GM12878 (cell line): Measurements from ENCODE around the gene ZCCHC24. TPM values are rescaled to one million over a fixed set of nuclear protein-coding genes. Genes with fewer than 3 reads are reported as not detected.

Experiments used
- ATAC-seq: fragments of 200-7000 bp; cut with Tn5 transposase; 3 replicates; pipeline ENCODE4 v1.9.1; 2020; ENCODE audit warnings: mild to moderate bottlenecking, moderate library complexity
- BruUV-seq: library from RNA; stranded (reverse); fragments of 400-500 nt; replicated peaks from 2 replicates; lab custom pipeline; 2021; lab: Mats Ljungman, UMichigan
- CTCF ChIA-PET: fragments of 300-600 bp; sonication (Branson Sonifier 250); formaldehyde crosslinking; extraction: SDS; loops from one replicate; lab custom pipeline; 2021; ENCODE audit warnings: inconsistent platforms; lab: Yijun Ruan, JAX
- POLR2A ChIA-PET: fragments of 350-600 bp; formaldehyde crosslinking; extraction: SDS; loops from one replicate; lab custom pipeline; 2021; ENCODE audit warnings: inconsistent platforms; lab: Charles Lee
- RAD21 ChIA-PET: fragments of 300-600 bp; sonication (Branson Sonifier 250); formaldehyde crosslinking; loops from one replicate; lab custom pipeline; 2023; ENCODE audit warnings: antibody characterized with exemption; ENCODE audit not compliant: unreplicated experiment; lab: Charles Lee
- SMC1A ChIA-PET: fragments of 300-600 bp; sonication (Branson Sonifier 250); formaldehyde crosslinking; loops from one replicate; lab custom pipeline; 2023; ENCODE audit not compliant: unreplicated experiment, uncharacterized antibody; lab: Charles Lee
- DNase-seq: peaks from one replicate; pipeline ENCODE4 v3.0.0-alpha.2; 2011; ENCODE audit warnings: low read depth, low spot score
- FAIRE-seq: peaks from 3 replicates; lab custom pipeline; 2011; peaks lifted over from hg19 to GRCh38; lab: Jason Lieb, UNC
- H2AFZ ChIP-seq: 2 replicates; pipeline ENCODE4 v1.6.0; 2011; ENCODE audit warnings: low read depth, low read length, control low read depth; ENCODE audit not compliant: control insufficient read depth
- H3K27ac ChIP-seq: 2 replicates; pipeline ENCODE4 v1.5.1; 2011; ENCODE audit warnings: control low read depth; ENCODE audit not compliant: control insufficient read depth, insufficient read depth
- H3K27me3 ChIP-seq, 2 experiments: replicated peaks in 1 of 2; 2 replicates each; pipeline versions ENCODE4 v1.6.0 to v1.6.1; 2011; ENCODE audit warnings: low read length in 1 of 2; ENCODE audit not compliant: control insufficient read depth in 2 of 2, insufficient read depth in 2 of 2
- H3K36me3 ChIP-seq, 2 experiments: 2 replicates each; pipeline ENCODE4 v1.5.1; 2011; ENCODE audit warnings: low read length in 1 of 2; ENCODE audit not compliant: control insufficient read depth in 2 of 2, insufficient read depth in 2 of 2
- H3K4me1 ChIP-seq: 2 replicates; pipeline ENCODE4 v1.6.1; 2011; ENCODE audit warnings: mild to moderate bottlenecking, low read length, moderate library complexity, mixed read lengths; ENCODE audit not compliant: control insufficient read depth, insufficient read depth
- H3K4me2 ChIP-seq: 2 replicates; pipeline ENCODE4 v1.6.0; 2011; ENCODE audit warnings: control low read depth; ENCODE audit not compliant: control insufficient read depth, insufficient read depth
- H3K4me3 ChIP-seq: fragments of 200-600 bp; sonication (generic); 2 replicates; pipeline ENCODE4 v1.5.1; 2016
- H3K79me2 ChIP-seq: 2 replicates; pipeline ENCODE4 v1.6.0; 2011; ENCODE audit warnings: low read length; ENCODE audit not compliant: control insufficient read depth, insufficient read depth
- H3K9ac ChIP-seq: 2 replicates; pipeline ENCODE4 v1.8.0; 2011; ENCODE audit warnings: low read length, control low read depth, mixed read lengths; ENCODE audit not compliant: control insufficient read depth, insufficient read depth
- H3K9me3 ChIP-seq: replicated peaks from 3 replicates; pipeline ENCODE4 v1.5.1; 2011; ENCODE audit warnings: mild to moderate bottlenecking, low read length; ENCODE audit not compliant: control insufficient read depth, insufficient read depth
- H4K20me1 ChIP-seq: 2 replicates; pipeline ENCODE4 v1.6.0; 2011; ENCODE audit not compliant: control insufficient read depth, insufficient read depth
- BRCA1 ChIP-seq: IDR thresholded peaks from 2 replicates; pipeline ENCODE4 v1.6.1; 2011; ENCODE audit warnings: low read depth, low read length, improper control_type of control experiment
- CHD2 ChIP-seq: IDR thresholded peaks from 2 replicates; pipeline ENCODE4 v1.6.1; 2011; ENCODE audit warnings: low read depth, low read length, improper control_type of control experiment, borderline replicate concordance
- GATAD2B ChIP-seq: fragments of 450-650 bp; conservative IDR thresholded peaks from 2 replicates; pipeline ENCODE4 v1.6.1; 2017; ENCODE audit warnings: low read depth, mild to moderate bottlenecking, moderate library complexity
- HDAC6 ChIP-seq: fragments of 200-600 bp; sonication (generic); IDR thresholded peaks from one replicate; pipeline ENCODE4 v1.8.0; 2017; ENCODE audit warnings: antibody characterized with exemption; ENCODE audit not compliant: unreplicated experiment
- MEF2B ChIP-seq: fragments of 450-650 bp; IDR thresholded peaks from 2 replicates; pipeline ENCODE4 v1.6.1; 2018; ENCODE audit warnings: mild to moderate bottlenecking, moderate library complexity; ENCODE audit not compliant: partially characterized antibody, poor library complexity, severe bottlenecking
- SP1 ChIP-seq: IDR thresholded peaks from one replicate; pipeline ENCODE4 v1.6.1; 2011; ENCODE audit warnings: low read depth, low read length
- SPI1 ChIP-seq: IDR thresholded peaks from 2 replicates; pipeline ENCODE4 v1.6.1; 2011; ENCODE audit warnings: low read depth, mild to moderate bottlenecking, low read length, moderate library complexity, borderline replicate concordance; ENCODE audit not compliant: insufficient read depth
- WRNIP1 ChIP-seq: IDR thresholded peaks from 2 replicates; pipeline ENCODE4 v1.6.1; 2011; ENCODE audit warnings: low read depth, low read length, improper control_type of control experiment, borderline replicate concordance
- ZNF207 ChIP-seq: fragments of 450-650 bp; IDR thresholded peaks from 2 replicates; pipeline ENCODE4 v1.6.1; 2014; ENCODE audit warnings: antibody characterized with exemption, mild to moderate bottlenecking, borderline replicate concordance
- ZZZ3 ChIP-seq: IDR thresholded peaks from 2 replicates; pipeline ENCODE4 v1.6.1; 2011; ENCODE audit warnings: low read depth; ENCODE audit not compliant: control insufficient read depth, insufficient read length
- WGBS: methylation state at CpG from one replicate; pipeline ENCODE4 v1.1.6; 2016; ENCODE audit warnings: low lambda C conversion rate; ENCODE audit not compliant: insufficient replicate concordance, insufficient coverage; ENCODE audit errors: missing lambda C conversion rate; 5-methylcytosine and 5-hydroxymethylcytosine counted together
- in situ Hi-C: fragments of 300-500 bp; cut with MboI; formaldehyde crosslinking; loops from 9 replicates; pipeline ENCODE4 v1.14.3; 2018; ENCODE audit warnings: mixed read lengths
- intact Hi-C: fragments of 100-400 bp; cut with micrococcal nuclease; formaldehyde crosslinking; loops from one replicate; pipeline ENCODE4 v1.14.2; 2022; ENCODE audit not compliant: unreplicated experiment
- polyA plus RNA-seq, 11 experiments: library from polyadenylated mRNA; depleted of rRNA in 4 of 11; unstranded in 6 of 11; stranded (reverse) in 5 of 11; fragments of >200 nt; fragmentation: Nextera tagmentation in 4 of 11; fragmentation: Illumina TruSeq in 1 of 11; extraction: Ambion mirVana in 4 of 11; extraction: Trizol in 1 of 11; gene quantifications; 1 replicate in 1 of 11; 2 replicates in 10 of 11; pipeline versions ENCODE4 v1.2.1 to v1.2.3, GENCODE V29; 2011 to 2016; ENCODE audit warnings: inconsistent platforms in 2 of 11, missing spikeins in 2 of 11, low read depth in 1 of 11
- total RNA-seq, 4 experiments: library from RNA; depleted of rRNA in 3 of 4; stranded (reverse); fragments of >200 nt in 3 of 4; fragmentation: Illumina TruSeq in 1 of 4; extraction: Trizol in 1 of 4; gene quantifications; 2 replicates each; pipeline versions ENCODE4 v1.2.1 to v1.2.3, GENCODE V29; 2013 to 2021
- TF ChIP-seq, protein P1 (sequence below): fragments of 450-650 bp; IDR thresholded peaks from 2 replicates; pipeline ENCODE4 v1.6.1; 2016; ENCODE audit warnings: mild to moderate bottlenecking
- TF ChIP-seq, protein P2 (sequence below): IDR thresholded peaks from 2 replicates; pipeline ENCODE4 v1.6.1; 2011; ENCODE audit warnings: low read depth, mild to moderate bottlenecking, low read length, moderate library complexity, borderline replicate concordance; ENCODE audit errors: extremely low read depth

ZCCHC24 gene
- total and polyA plus RNA-seq, 10 of the 15 experiments (the other 5 are each of a cell fraction or from before 2014, with no cell fraction given), result 0.02 to 0.62 (median 0.04) TPM; not detected in 4

DNA sequence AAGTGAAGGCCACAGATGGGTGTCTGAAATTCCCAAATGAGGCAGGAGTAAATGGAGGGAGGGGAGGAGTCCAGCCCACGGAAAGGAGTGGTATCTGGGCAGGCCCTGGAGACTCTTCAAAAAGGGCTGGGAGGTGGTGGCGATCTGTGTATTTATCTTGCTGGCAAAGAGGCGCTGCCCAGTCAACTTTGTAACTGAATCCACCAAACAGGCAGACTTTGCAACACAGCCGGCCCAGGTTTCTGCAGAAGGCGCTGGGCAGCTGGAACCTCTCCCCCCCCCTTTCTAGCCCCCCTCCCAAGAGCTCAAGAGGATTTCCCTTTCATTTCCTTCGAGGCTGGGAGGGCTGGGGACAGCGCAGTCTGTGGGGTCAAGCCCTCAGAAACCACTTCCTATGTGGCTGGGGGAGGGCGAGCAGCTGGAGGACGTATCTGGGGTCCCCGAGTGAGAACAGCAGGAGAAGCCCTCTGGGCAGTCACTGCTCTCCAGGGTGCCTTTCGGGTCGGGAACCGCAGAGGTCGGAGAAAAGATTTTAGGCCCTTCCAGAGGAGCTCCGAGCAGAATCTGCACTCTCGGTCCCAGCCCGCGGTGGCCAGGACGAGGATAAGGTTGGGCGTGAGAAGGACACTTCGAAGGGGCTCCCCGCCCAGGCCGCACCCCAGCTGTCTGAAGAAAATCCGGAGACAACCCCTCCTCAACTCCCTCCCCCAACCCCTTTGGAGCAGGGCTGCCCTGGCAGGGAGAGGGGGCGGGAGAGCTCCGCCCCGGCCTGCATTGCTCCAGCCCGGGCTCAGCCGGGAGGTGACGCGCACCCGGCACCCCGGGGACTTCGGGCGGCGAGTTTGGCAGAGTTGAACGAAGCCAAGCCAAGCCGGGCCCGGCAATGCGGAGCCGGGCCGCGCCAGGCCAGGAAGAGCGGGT, 965 bp downstream of the ZCCHC24 start (continued):
- TF ChIP-seq, protein P1, sequence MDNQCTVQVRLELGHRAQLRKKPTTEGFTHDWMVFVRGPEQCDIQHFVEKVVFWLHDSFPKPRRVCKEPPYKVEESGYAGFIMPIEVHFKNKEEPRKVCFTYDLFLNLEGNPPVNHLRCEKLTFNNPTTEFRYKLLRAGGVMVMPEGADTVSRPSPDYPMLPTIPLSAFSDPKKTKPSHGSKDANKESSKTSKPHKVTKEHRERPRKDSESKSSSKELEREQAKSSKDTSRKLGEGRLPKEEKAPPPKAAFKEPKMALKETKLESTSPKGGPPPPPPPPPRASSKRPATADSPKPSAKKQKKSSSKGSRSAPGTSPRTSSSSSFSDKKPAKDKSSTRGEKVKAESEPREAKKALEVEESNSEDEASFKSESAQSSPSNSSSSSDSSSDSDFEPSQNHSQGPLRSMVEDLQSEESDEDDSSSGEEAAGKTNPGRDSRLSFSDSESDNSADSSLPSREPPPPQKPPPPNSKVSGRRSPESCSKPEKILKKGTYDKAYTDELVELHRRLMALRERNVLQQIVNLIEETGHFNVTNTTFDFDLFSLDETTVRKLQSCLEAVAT, result peak; percentile 78
- TF ChIP-seq, protein P2, sequence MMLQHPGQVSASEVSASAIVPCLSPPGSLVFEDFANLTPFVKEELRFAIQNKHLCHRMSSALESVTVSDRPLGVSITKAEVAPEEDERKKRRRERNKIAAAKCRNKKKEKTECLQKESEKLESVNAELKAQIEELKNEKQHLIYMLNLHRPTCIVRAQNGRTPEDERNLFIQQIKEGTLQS, result no peak
- 0 out of 2 replicates have a peak, but pooled peaks have one; percentile 19 for TF ChIP-seq GATAD2B
- TF ChIP-seq WRNIP1, result no peak
- no peak for TF ChIP-seq HDAC6
- TF ChIP-seq ZZZ3, result no peak

DNA sequence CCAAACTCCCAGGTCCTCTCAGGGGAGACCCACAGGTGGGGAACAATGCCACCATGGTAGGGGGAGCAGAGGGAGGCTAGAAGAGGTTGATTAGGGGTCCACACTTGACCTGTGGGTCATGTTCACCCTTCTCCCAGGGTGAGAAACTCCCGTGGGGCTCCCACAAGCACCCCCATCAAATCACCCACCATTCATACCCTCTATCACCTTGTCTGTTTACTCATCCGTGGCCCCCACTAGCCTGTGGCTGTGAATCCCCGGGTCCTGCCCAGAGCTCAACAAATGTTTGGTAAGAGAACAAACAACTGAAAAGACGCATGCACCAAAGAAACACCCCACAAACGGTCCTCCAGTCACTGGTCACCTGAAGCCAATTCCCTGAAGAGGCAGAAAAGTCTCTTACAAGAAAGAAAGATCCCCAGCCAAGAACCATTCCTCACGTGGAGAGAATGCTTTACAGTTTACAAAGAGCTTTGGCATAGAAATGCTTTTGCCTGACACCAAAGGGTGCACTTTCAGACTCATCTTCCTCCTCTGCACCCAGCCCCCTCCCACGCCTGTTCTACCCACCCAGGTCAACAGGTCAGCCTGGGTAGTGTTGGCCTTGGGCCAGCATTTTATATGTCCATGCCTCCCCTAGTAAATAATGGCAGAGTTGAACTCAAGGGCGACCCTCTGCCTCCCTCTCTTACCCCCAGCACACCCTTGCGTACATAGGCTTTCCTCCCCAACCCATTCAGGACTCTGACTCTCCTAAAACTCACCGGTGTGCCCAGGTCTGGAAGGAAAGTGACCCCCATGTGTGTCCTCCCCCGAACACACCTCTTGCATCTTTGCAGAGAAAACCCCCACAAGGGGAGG, 1.9 kb downstream of the ZCCHC24 start:
- H4K20me1 ChIP-seq, result no peaks in the 10 kb centered on the region
- ATAC-seq, result no peak
- SMC1A ChIA-PET, result interaction anchor here (0.6 to 0.7 kb wide), 2 partner anchors 39 to 95 kb away, joined by 3 read pairs; no protein-coding TSS in a partner anchor
- intact Hi-C loops (no loop called here), in situ Hi-C loops (no loop called here)
- no peak overlapping the region for H3K27ac ChIP-seq
- BruUV-seq, result TSS peak; percentile 68
- peaks cover 18% of the 10 kb centered on the region for H3K4me1 ChIP-seq
- no peaks in the 10 kb centered on the region for H3K79me2 ChIP-seq
- POLR2A ChIA-PET, result no interaction called here
- 29% methylated on average over 11 of the region's 11 CpGs for WGBS
- H3K9me3 ChIP-seq, result no peaks in the 10 kb centered on the region
- no peak for FAIRE-seq
- no peak overlapping the region for H3K9ac ChIP-seq
- RAD21 ChIA-PET, result interaction anchor here (1.7 kb wide), 1 partner anchor 45 kb away, joined by 4 read pairs; no protein-coding TSS in a partner anchor
- no peak for DNase-seq
- H3K4me3 ChIP-seq, result peak overlapping the region; percentile 62; the same call in 1 of the 2 replicates
- no peaks in the 10 kb centered on the region for H3K36me3 ChIP-seq
- CTCF ChIA-PET, result no interaction called here
- H3K4me2 ChIP-seq, result peak overlapping the region; percentile 96
- H2AFZ ChIP-seq, result no peak overlapping the region
- peaks cover 2 to 3% of the 10 kb centered on the region in 2 experiments; a peak in 2 of 4 replicates for H3K27me3 ChIP-seq
- TF ChIP-seq BRCA1 (no peak), SPI1 (0 out of 2 replicates have a peak, but pooled peaks have one; percentile 6), SP1 (no peak), CHD2 (no peak), ZNF207 (no peak), MEF2B (no peak)
